SH-SY5Y (cell line): ENCODE measurements around the gene KIF9.

Experiments used
- GATA2 ChIP-seq: IDR thresholded peaks from 2 replicates; pipeline ENCODE4 v1.6.1; 2011; ENCODE audit warnings: mild to moderate bottlenecking, low read depth, low read length
- GATA3 ChIP-seq: IDR thresholded peaks from 2 replicates; pipeline ENCODE4 v1.6.1; 2011; ENCODE audit warnings: low read depth, mild to moderate bottlenecking, low read length, moderate library complexity

DNA sequence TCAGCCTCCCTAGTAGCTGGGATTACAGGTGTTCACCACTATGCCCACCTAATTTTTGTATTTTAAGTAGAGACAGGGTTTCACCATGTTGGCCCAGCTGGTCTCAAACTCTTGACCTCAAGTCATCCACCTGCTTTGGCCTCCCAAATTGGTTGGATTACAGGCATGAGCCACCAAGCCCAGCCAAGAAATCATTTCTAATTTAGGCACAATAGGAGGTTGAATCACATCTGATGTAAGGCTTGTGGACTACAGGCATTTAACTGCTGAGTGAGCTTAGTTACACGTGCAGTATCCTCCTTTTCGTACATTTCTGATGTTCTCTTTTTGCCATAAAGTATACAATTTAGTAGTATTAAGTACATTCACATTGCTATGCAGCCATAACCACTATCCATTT lies 87.6 kb downstream of the KIF9 start:
- no peak for TF ChIP-seq GATA3
- no peak for TF ChIP-seq GATA2
